Thyroid gland (tissue), 4 donors: Measurements from ENCODE around the gene SNX21. TPM values are rescaled to one million over a fixed set of nuclear protein-coding genes. Genes with fewer than 3 reads are reported as not detected.

Experiments used
- DNase-seq, 2 donors: peaks; one replicate each; pipeline ENCODE4 v3.0.0-alpha.2; 2019
- H3K27ac ChIP-seq, 3 donors: fragments of 200-600 bp; sonication (generic); 1 replicate in 2 of 3; 2 replicates in 1 of 3; pipeline ENCODE4 v1.5.1; 2016 to 2019; ENCODE audit warnings: mild to moderate bottlenecking in 1 of 3, moderate library complexity in 1 of 3
- H3K27me3 ChIP-seq: fragments of 200-600 bp; sonication (generic); one replicate; pipeline ENCODE4 v1.5.1; 2019
- H3K36me3 ChIP-seq, 2 donors: fragments of 200-600 bp; sonication (generic); one replicate each; pipeline ENCODE4 v1.5.1; 2016 to 2019
- H3K4me1 ChIP-seq, 2 donors: fragments of 200-600 bp; sonication (generic); one replicate each; pipeline ENCODE4 v1.5.1; 2017 to 2019
- H3K4me3 ChIP-seq, 3 donors: fragments of 200-600 bp; sonication (generic); replicated peaks in 1 of 3; 1 replicate in 2 of 3; 2 replicates in 1 of 3; pipeline ENCODE4 v1.5.1; 2016; ENCODE audit warnings: mild to moderate bottlenecking in 1 of 3
- H3K9me3 ChIP-seq: fragments of 200-600 bp; sonication (generic); one replicate; pipeline ENCODE4 v1.5.1; 2017
- POLR2A ChIP-seq, 2 donors: fragments of 450-650 bp; IDR thresholded peaks; one replicate each; pipeline ENCODE4 v1.6.1; 2017; ENCODE audit warnings: antibody characterized with exemption in 2 of 2, mild to moderate bottlenecking in 2 of 2, moderate library complexity in 1 of 2
- WGBS, 2 donors: methylation state at CpG; one replicate each; pipeline ENCODE4 v1.1.5; 2017; 5-methylcytosine and 5-hydroxymethylcytosine counted together
- intact Hi-C: fragments of 100-400 bp; cut with DNase I; formaldehyde crosslinking; loops from one replicate; pipeline ENCODE4 v1.15.1; 2023
- total RNA-seq, 4 donors: library from RNA; depleted of rRNA; stranded (reverse); fragments of >200 nt; gene quantifications; one replicate each; pipeline ENCODE4 v1.2.3, GENCODE V29; 2016
- TF ChIP-seq, protein P1 (sequence below), 6 experiments: fragments of 200-600 bp in 3 of 6; fragments of 450-650 bp in 3 of 6; sonication (generic) in 3 of 6; IDR thresholded peaks; one replicate each; pipeline ENCODE4 v1.5.1; 2016 to 2019; ENCODE audit warnings: antibody characterized with exemption in 6 of 6, mild to moderate bottlenecking in 2 of 6, inconsistent platforms in 1 of 6, moderate library complexity in 1 of 6

SNX21 gene
- total RNA-seq, 4 donors from 2014 or later, result 41.5 to 54.9 (median 48.8) TPM

- TF ChIP-seq, protein P1, sequence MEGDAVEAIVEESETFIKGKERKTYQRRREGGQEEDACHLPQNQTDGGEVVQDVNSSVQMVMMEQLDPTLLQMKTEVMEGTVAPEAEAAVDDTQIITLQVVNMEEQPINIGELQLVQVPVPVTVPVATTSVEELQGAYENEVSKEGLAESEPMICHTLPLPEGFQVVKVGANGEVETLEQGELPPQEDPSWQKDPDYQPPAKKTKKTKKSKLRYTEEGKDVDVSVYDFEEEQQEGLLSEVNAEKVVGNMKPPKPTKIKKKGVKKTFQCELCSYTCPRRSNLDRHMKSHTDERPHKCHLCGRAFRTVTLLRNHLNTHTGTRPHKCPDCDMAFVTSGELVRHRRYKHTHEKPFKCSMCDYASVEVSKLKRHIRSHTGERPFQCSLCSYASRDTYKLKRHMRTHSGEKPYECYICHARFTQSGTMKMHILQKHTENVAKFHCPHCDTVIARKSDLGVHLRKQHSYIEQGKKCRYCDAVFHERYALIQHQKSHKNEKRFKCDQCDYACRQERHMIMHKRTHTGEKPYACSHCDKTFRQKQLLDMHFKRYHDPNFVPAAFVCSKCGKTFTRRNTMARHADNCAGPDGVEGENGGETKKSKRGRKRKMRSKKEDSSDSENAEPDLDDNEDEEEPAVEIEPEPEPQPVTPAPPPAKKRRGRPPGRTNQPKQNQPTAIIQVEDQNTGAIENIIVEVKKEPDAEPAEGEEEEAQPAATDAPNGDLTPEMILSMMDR (IDR thresholded peaks at IDR 0.05), result no peak
- no peak for TF ChIP-seq POLR2A (IDR thresholded peaks at IDR 0.05)
- Histone ChIP-seq H3K27me3 (no peaks in the 10 kb centered on the region), H3K4me3 (no peak overlapping the region), H3K36me3 (no peaks in the 10 kb centered on the region), H3K9me3 (no peaks in the 10 kb centered on the region), H3K4me1 (peaks cover 0 to 8% of the 10 kb centered on the region in 2 donors), H3K27ac (no peak overlapping the region)
- DNase-seq, result no peak
- intact Hi-C loops, result loop anchor here (10.0 kb wide), 1 partner anchor 117 kb away; the partner anchor contains the start of gene PCIF1
- WGBS, 2 donors, result 93 to 94% methylated on average over 3 of the region's 3 CpGs
Measured at GRCh38 chr20:45818239-45818638, 15.4 kb upstream of the SNX21 start.

DNA sequence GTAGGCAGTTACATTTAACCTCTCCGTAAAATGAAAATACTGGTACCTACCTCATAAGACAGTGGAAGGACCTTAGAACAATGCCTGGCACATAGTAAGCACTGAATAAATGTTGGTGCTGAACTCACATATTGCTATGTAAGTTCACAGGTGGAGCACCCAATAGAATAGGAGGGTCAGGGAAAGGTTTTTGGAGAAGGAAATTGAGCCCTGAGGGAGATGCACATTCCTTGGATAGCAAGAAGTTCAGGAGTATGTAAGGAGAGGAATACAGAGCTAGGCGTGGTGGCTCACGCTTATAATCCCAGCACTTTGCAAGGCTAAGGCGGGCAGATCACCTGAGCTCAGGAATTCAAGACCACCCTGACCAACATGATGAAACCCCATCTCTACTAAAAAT lies 14.1 kb upstream of the SNX21 start:
- intact Hi-C loops, result loop anchor here (10.0 kb wide), 1 partner anchor 115 kb away; the partner anchor contains the start of gene PCIF1
- Histone ChIP-seq H3K9me3 (no peaks in the 10 kb centered on the region), H3K27me3 (no peaks in the 10 kb centered on the region), H3K27ac (no peak overlapping the region), H3K4me1 (peaks cover 7 to 20% of the 10 kb centered on the region in 2 donors), H3K36me3 (no peaks in the 10 kb centered on the region), H3K4me3 (no peak overlapping the region)
- WGBS, 2 donors, result 96% methylated on average over 4 of the region's 4 CpGs
- TF ChIP-seq, protein P1 (IDR thresholded peaks at IDR 0.05), result no peak
- TF ChIP-seq POLR2A (IDR thresholded peaks at IDR 0.05), result no peak
- DNase-seq, result no peak

- intact Hi-C loops, result no loop called here
- no peak for DNase-seq
- Histone ChIP-seq H3K27me3 (no peaks in the 10 kb centered on the region), H3K9me3 (no peaks in the 10 kb centered on the region), H3K27ac (no peak overlapping the region), H3K36me3 (no peaks in the 10 kb centered on the region), H3K4me1 (peaks cover 16 to 38% of the 10 kb centered on the region in 2 donors), H3K4me3 (no peak overlapping the region)
- TF ChIP-seq POLR2A (IDR thresholded peaks at IDR 0.05), result no peak
- TF ChIP-seq, protein P1 (IDR thresholded peaks at IDR 0.05), result no peak
- 81 to 82% methylated on average over 2 of the region's 2 CpGs for WGBS, 2 donors
Measured at GRCh38 chr20:45821947-45822346, 11.7 kb upstream of the SNX21 start.

DNA sequence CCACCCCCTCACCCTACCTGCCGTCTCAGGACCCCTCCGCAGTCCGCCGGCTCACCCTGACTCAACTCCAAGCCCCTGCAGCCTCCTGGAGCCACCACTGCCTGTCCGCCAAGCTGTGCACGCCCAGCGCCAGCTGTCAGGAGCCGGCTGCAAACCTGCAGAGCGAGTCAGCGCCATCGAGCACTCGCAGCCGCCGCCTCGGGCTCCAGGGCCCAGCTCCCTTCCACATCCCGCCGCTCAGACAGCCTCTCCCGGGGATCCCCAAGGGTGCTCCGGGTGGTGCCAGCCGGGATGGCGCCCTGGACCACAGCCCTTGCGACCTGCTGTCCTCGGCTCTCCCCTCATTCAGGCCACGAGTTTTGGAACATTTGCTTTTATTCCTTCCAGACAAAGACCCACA lies 10.7 kb upstream of the SNX21 start:
- Histone ChIP-seq H3K27me3 (no peaks in the 10 kb centered on the region), H3K9me3 (no peaks in the 10 kb centered on the region), H3K27ac (no peak overlapping the region), H3K36me3 (no peaks in the 10 kb centered on the region), H3K4me3 (no peak overlapping the region), H3K4me1 (peaks cover 16 to 42% of the 10 kb centered on the region in 2 donors)
- TF ChIP-seq POLR2A (IDR thresholded peaks at IDR 0.05), result no peak
- TF ChIP-seq, protein P1 (IDR thresholded peaks at IDR 0.05), result no peak
- peak; percentile 40 to 56 for DNase-seq
- intact Hi-C loops, result no loop called here
- WGBS, 2 donors, result 13% methylated on average over 3 of the region's 24 CpGs; no CpG with 5 or more reads in 1 of the 2 donors

GRCh38 chr20:45823949-45824835 lies 9.4 kb upstream of the SNX21 start:
- intact Hi-C loops, result no loop called here
- Histone ChIP-seq H3K27me3 (no peaks in the 10 kb centered on the region), H3K36me3 (no peaks in the 10 kb centered on the region), H3K4me3 (no peak overlapping the region), H3K9me3 (no peaks in the 10 kb centered on the region), H3K4me1 (peaks cover 22 to 53% of the 10 kb centered on the region in 2 donors), H3K27ac (no peak overlapping the region)
- TF ChIP-seq, protein P1 (IDR thresholded peaks at IDR 0.05), result peak in 4 of 6 experiments; percentile 35 to 50 (median 47)
- TF ChIP-seq POLR2A (IDR thresholded peaks at IDR 0.05), result no peak
- 17 to 18% methylated on average over 36 to 55 of the region's 57 CpGs for WGBS, 2 donors
- DNase-seq, result peak; percentile 41 to 44
